Fibroblast of lung (primary cell): ENCODE results near the gene SYTL3.

Experiments used
- EZH2 ChIP-seq: IDR thresholded peaks from 2 replicates; pipeline ENCODE4 v1.5.1; 2012; ENCODE audit warnings: low read length, control low read depth, mild to moderate bottlenecking; ENCODE audit errors: missing control alignments
- TF ChIP-seq, protein P1 (sequence below), 2 donors: IDR thresholded peaks in 1 of 2; conservative IDR thresholded peaks in 1 of 2; 1 replicate in 1 of 2; 2 replicates in 1 of 2; pipeline ENCODE4 v1.5.1; 2011 to 2012; ENCODE audit warnings: low read length in 2 of 2, control low read depth in 1 of 2, inconsistent platforms in 1 of 2, low read depth in 1 of 2, mild to moderate bottlenecking in 1 of 2

DNA sequence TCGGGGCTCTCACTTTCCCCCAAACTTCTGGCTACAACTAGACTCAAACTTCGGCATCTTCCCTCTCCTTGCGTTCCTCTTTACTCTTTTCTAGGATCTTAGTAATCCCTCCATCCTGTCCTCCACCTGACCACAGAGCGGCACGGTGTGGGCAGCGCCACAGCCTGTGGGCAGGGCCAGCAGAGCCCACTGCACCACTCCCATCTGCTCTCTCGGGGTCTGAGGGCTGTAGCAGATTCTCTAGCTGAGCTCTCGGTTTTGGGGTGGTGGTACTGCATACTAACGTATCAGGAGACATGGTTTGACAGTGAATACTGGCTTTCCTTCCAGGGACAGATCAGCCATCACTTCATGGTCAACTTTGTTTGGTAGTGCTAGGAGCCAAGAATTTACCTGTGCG lies 111.9 kb downstream of the SYTL3 start:
- TF ChIP-seq, protein P1, sequence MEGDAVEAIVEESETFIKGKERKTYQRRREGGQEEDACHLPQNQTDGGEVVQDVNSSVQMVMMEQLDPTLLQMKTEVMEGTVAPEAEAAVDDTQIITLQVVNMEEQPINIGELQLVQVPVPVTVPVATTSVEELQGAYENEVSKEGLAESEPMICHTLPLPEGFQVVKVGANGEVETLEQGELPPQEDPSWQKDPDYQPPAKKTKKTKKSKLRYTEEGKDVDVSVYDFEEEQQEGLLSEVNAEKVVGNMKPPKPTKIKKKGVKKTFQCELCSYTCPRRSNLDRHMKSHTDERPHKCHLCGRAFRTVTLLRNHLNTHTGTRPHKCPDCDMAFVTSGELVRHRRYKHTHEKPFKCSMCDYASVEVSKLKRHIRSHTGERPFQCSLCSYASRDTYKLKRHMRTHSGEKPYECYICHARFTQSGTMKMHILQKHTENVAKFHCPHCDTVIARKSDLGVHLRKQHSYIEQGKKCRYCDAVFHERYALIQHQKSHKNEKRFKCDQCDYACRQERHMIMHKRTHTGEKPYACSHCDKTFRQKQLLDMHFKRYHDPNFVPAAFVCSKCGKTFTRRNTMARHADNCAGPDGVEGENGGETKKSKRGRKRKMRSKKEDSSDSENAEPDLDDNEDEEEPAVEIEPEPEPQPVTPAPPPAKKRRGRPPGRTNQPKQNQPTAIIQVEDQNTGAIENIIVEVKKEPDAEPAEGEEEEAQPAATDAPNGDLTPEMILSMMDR (conservative IDR thresholded peaks at IDR 0.05 in 1 of 2, IDR thresholded peaks at IDR 0.05 in 1 of 2; ENCODE audit: low read depth in 1 of 2, low read length in 2 of 2) = no peak
- no peak for TF ChIP-seq EZH2
